ENCODE measurements around the gene TOX4. TPM values are rescaled to one million over a fixed set of nuclear protein-coding genes. Genes with fewer than 3 reads are reported as not detected.

The TOX4 gene
- total and polyA plus RNA-seq, 9 of the 15 experiments (the other 6 are each of a cell fraction or from before 2014, with no cell fraction given), result 9.9 to 76.5 (median 41.0) TPM

GRCh38 chr14:21526672-21527317 lies 49.8 kb downstream of the TOX4 start (continued):
- 0 out of 2 replicates have a peak, but pooled peaks have one; percentile 38 for TF ChIP-seq ZNF407 (IDR thresholded peaks at IDR 0.05; ENCODE audit: low read depth)
- no peak for TF ChIP-seq ARID3B (CRISPR knock-in tag; IDR thresholded peaks at IDR 0.05; ENCODE audit: borderline replicate concordance)
